ENCODE results near the gene PYY. TPM values are rescaled to one million over a fixed set of nuclear protein-coding genes. Genes with fewer than 3 reads are reported as not detected.
"Not testable (repeated sequence)": the region's sequence is repeated elsewhere in the genome, so short reads cannot be mapped to it uniquely, and the experiment has no call there.

The PYY gene
- total RNA-seq, 1 experiment from 2014 or later: not detected

- no peak for ATAC-seq
- POLR2A ChIA-PET: no interaction called here
- Histone ChIP-seq H3K27me3 (ENCODE audit: control insufficient read depth, insufficient read depth, low read length) (no peaks in the 10 kb centered on the region), H3K4me3 (ENCODE audit: low read depth in 2 of 2, low read length in 2 of 2) (no peak overlapping the region), H3K9me3 (ENCODE audit: control insufficient read depth, insufficient read depth, low read depth, low read length) (no peaks in the 10 kb centered on the region), H3K4me1 (ENCODE audit: control insufficient read depth, insufficient read depth, low read length) (no peaks in the 10 kb centered on the region; the same call in 1 of the 2 replicates), H3K36me3 (ENCODE audit: control insufficient read depth, insufficient read depth, low read length) (no peaks in the 10 kb centered on the region), H3K27ac (ENCODE audit: low read length) (no peak overlapping the region)
- in situ Hi-C loops (cut with HindIII; ENCODE audit: low pct_unique_long_range_greater_than_20kb, low sequenced_read_pairs): no loop called here
- CTCF ChIA-PET: no interaction called here
- no TSS peak for BruUV-seq (replicated peaks)
- intact Hi-C loops (cut with micrococcal nuclease; ENCODE audit: unreplicated experiment): no loop called here
- TF ChIP-seq CTCF (IDR thresholded peaks at IDR 0.05): no peak
- TF ChIP-seq TCF7L2 (IDR thresholded peaks at IDR 0.05; ENCODE audit: low read depth, low read length): no peak
- TF ChIP-seq POLR2AphosphoS5 (IDR thresholded peaks at IDR 0.05; ENCODE audit: low read depth, low read length): no peak
- TF ChIP-seq REST (IDR thresholded peaks at IDR 0.05; ENCODE audit: insufficient read depth in 1 of 2, low read depth in 2 of 2, low read length in 1 of 2): no peak
- TF ChIP-seq SIN3A (IDR thresholded peaks at IDR 0.05; ENCODE audit: borderline replicate concordance, insufficient read depth, low read depth, low read length): no peak
- DNase-seq (ENCODE audit: low read depth, low spot score): no peak
These were observed 22.6 kb downstream of the PYY start for GRCh38 chr17:43931062-43931571.

DNA sequence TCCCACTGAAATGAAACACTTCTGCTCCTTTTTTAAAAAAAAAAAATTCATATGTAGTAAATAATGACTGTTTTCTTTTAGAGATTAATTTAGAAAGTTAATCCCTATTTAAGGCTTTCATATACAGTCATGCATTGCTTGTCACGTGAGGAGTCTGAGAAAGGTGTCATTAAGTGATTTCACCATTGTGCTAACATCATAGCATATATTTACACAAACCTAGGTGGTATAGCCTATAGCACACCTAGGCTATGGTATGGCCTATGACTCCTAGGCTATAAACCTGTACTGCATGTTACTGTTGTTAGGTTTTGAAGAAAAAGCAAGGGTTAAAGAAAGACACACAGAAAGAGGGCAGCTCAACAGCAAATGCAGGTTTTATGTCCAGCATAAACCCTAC is 25.1 kb downstream of the PYY start:
- no peak for ATAC-seq
- no peak overlapping the region for H3K27ac ChIP-seq (ENCODE audit: low read length)
- BruUV-seq (replicated peaks): no TSS peak
- H3K27me3 ChIP-seq (ENCODE audit: control insufficient read depth, insufficient read depth, low read length): no peaks in the 10 kb centered on the region
- H3K4me1 ChIP-seq (ENCODE audit: control insufficient read depth, insufficient read depth, low read length): no peaks in the 10 kb centered on the region; the same call in 1 of the 2 replicates
- H3K4me3 ChIP-seq (ENCODE audit: low read depth in 2 of 2, low read length in 2 of 2): no peak overlapping the region
- no peak for TF ChIP-seq TCF7L2 (IDR thresholded peaks at IDR 0.05; ENCODE audit: low read depth, low read length)
- no peak for TF ChIP-seq POLR2AphosphoS5 (IDR thresholded peaks at IDR 0.05; ENCODE audit: low read depth, low read length)
- TF ChIP-seq REST (IDR thresholded peaks at IDR 0.05; ENCODE audit: insufficient read depth in 1 of 2, low read depth in 2 of 2, low read length in 1 of 2): no peak
- TF ChIP-seq CTCF (IDR thresholded peaks at IDR 0.05): no peak
- TF ChIP-seq SIN3A (IDR thresholded peaks at IDR 0.05; ENCODE audit: borderline replicate concordance, insufficient read depth, low read depth, low read length): no peak
- no peaks in the 10 kb centered on the region for H3K36me3 ChIP-seq (ENCODE audit: control insufficient read depth, insufficient read depth, low read length)
- no peak for DNase-seq (ENCODE audit: low read depth, low spot score)
- in situ Hi-C loops (cut with HindIII; ENCODE audit: low pct_unique_long_range_greater_than_20kb, low sequenced_read_pairs) (no loop called here), intact Hi-C loops (cut with micrococcal nuclease; ENCODE audit: unreplicated experiment) (no loop called here)
- H3K9me3 ChIP-seq (ENCODE audit: control insufficient read depth, insufficient read depth, low read depth, low read length): no peaks in the 10 kb centered on the region
- CTCF ChIA-PET: interaction anchor here (0.9 kb wide), 1 partner anchor 19 kb away, joined by 3 read pairs; no protein-coding TSS in a partner anchor
- POLR2A ChIA-PET: no interaction called here

GRCh38 chr17:43927929-43928328 is 25.8 kb downstream of the PYY start:
- H3K27ac ChIP-seq (ENCODE audit: low read length); H3K9me3 ChIP-seq (ENCODE audit: control insufficient read depth, insufficient read depth, low read depth, low read length); POLR2A ChIA-PET; H3K4me1 ChIP-seq (ENCODE audit: control insufficient read depth, insufficient read depth, low read length); H3K27me3 ChIP-seq (ENCODE audit: control insufficient read depth, insufficient read depth, low read length); BruUV-seq (replicated peaks); H3K36me3 ChIP-seq (ENCODE audit: control insufficient read depth, insufficient read depth, low read length); H3K4me3 ChIP-seq (ENCODE audit: low read depth in 2 of 2, low read length in 2 of 2); in situ Hi-C loops (cut with HindIII; ENCODE audit: low pct_unique_long_range_greater_than_20kb, low sequenced_read_pairs); ATAC-seq; DNase-seq (ENCODE audit: low read depth, low spot score); intact Hi-C loops (cut with micrococcal nuclease; ENCODE audit: unreplicated experiment): not testable (repeated sequence)
- CTCF ChIA-PET: interaction anchor here (0.9 kb wide), 1 partner anchor 18 kb away, joined by 3 read pairs; no protein-coding TSS in a partner anchor
